GM19372 (cell line): ENCODE results near the gene PABPN1L.
"Not testable (repeated sequence)": the region's sequence is repeated elsewhere in the genome, so short reads cannot be mapped to it uniquely, and the experiment has no call there.

Experiments used
- ATAC-seq: cut with Tn5 transposase; IDR thresholded peaks from one replicate; pipeline ENCODE4 v1.9.1; 2021; ENCODE audit warnings: mild to moderate bottlenecking, low read depth, moderate library complexity; ENCODE audit not compliant: unreplicated experiment

Gene PABPN1L

GRCh38 chr16:88835383-88835782, 31.1 kb downstream of the PABPN1L start:
- ATAC-seq: no peak

- no peak for ATAC-seq
Observed at GRCh38 chr16:88834670-88835069, 31.8 kb downstream of the PABPN1L start.

GRCh38 chr16:88833086-88833485, 33.4 kb downstream of the PABPN1L start:
- ATAC-seq: no peak

- no peak for ATAC-seq
Observed at GRCh38 chr16:88831838-88832237, 34.6 kb downstream of the PABPN1L start.

- no peak for ATAC-seq
Observed at GRCh38 chr16:88830783-88831182, 35.7 kb downstream of the PABPN1L start.

- no peak for ATAC-seq
Observed at GRCh38 chr16:88830258-88830657, 36.2 kb downstream of the PABPN1L start.

GRCh38 chr16:88828711-88829110, 37.7 kb downstream of the PABPN1L start:
- no peak for ATAC-seq

GRCh38 chr16:88827727-88828126, 38.7 kb downstream of the PABPN1L start:
- ATAC-seq: no peak

- ATAC-seq: no peak
Observed at GRCh38 chr16:88826070-88826840, 40.2 kb downstream of the PABPN1L start.

- no peak for ATAC-seq
Observed at GRCh38 chr16:88825146-88825545, 41.3 kb downstream of the PABPN1L start.

- no peak for ATAC-seq
Observed at GRCh38 chr16:88824256-88825077, 42.0 kb downstream of the PABPN1L start.

GRCh38 chr16:88823646-88824045, 42.8 kb downstream of the PABPN1L start:
- not testable (repeated sequence) for ATAC-seq

GRCh38 chr16:88822281-88823040, 44.0 kb downstream of the PABPN1L start:
- no peak for ATAC-seq

- no peak for ATAC-seq
Observed at GRCh38 chr16:88821168-88821850, 45.2 kb downstream of the PABPN1L start.

- ATAC-seq: no peak
Observed at GRCh38 chr16:88820385-88821025, 46.0 kb downstream of the PABPN1L start.

- no peak for ATAC-seq
Observed at GRCh38 chr16:88819126-88819525, 47.3 kb downstream of the PABPN1L start.

- ATAC-seq: no peak
Observed at GRCh38 chr16:88818575-88818874, 47.9 kb downstream of the PABPN1L start.

- ATAC-seq: no peak
Observed at GRCh38 chr16:88817785-88818574, 48.5 kb downstream of the PABPN1L start.
